ENCODE data around the gene SKI. TPM values are rescaled to one million over a fixed set of nuclear protein-coding genes. Genes with fewer than 3 reads are reported as not detected.

SKI gene
- total and polyA plus RNA-seq, 10 of the 15 experiments (the other 5 are each of a cell fraction or from before 2014, with no cell fraction given), result 0.03 to 14.9 (median 0.96) TPM

DNA sequence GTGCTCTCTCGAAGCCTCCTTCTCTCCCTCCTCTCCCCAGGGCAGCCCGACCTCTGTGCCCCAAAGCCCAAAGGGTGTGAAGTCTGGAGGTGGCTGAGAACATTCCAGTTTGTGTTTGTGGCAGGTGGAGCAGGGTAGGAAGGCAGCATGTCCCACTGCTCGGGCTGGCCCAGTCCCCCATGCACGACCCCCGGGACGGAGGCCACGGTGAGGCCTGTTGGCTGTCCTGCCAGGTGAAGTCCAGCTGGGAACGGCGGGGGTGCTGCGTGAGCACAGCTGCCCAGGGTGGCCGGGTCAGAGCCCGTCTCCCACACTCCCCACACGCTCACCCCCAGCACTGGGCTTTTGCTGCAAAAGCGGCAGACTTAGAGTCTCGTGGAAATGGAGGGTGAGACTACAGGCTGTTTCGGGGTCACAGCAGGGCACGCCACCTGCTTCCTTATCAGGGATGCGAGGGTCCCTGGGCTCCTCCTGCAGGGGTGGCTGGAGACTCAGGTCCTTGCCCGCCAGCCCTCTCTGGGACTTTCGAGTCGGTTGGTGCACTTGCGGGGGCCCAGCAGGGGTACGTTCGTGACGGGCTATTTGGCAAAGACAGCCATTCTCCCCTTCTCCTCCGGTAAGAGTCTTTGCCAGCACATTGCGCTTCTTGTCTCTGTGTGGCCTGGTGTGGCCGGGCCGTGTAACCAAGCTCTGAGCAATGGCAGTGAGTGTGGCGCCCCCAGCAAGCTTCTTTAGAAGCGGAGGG is 123.0 kb downstream of the SKI start:
- Histone ChIP-seq H3K4me2 (ENCODE audit: control insufficient read depth, insufficient read depth) (no peak overlapping the region), H3K27me3 (replicated peaks in 1 of 2; ENCODE audit: control insufficient read depth in 2 of 2, insufficient read depth in 2 of 2, low read length in 1 of 2) (no peaks in the 10 kb centered on the region), H3K27ac (ENCODE audit: control insufficient read depth, insufficient read depth) (no peak overlapping the region), H3K4me1 (ENCODE audit: control insufficient read depth, insufficient read depth, low read length) (no peaks in the 10 kb centered on the region), H3K9ac (ENCODE audit: control insufficient read depth, insufficient read depth, low read length) (no peak overlapping the region), H4K20me1 (ENCODE audit: control insufficient read depth, insufficient read depth) (no peaks in the 10 kb centered on the region), H3K79me2 (ENCODE audit: control insufficient read depth, insufficient read depth, low read length) (no peaks in the 10 kb centered on the region), H3K4me3 (no peak overlapping the region), H3K9me3 (replicated peaks; ENCODE audit: control insufficient read depth, insufficient read depth, low read length) (no peaks in the 10 kb centered on the region), H2AFZ (ENCODE audit: control insufficient read depth, low read depth, low read length) (no peak overlapping the region), H3K36me3 (ENCODE audit: control insufficient read depth in 2 of 2, insufficient read depth in 2 of 2, low read length in 1 of 2) (no peaks in the 10 kb centered on the region)
- ChIA-PET RAD21 (ENCODE audit: unreplicated experiment) (no interaction called here), POLR2A (no interaction called here), SMC1A (ENCODE audit: uncharacterized antibody, unreplicated experiment) (interaction anchor here (0.6 kb wide), 1 partner anchor 34 kb away, joined by 3 read pairs; no protein-coding TSS in a partner anchor), CTCF (no interaction called here)
- no peak for ATAC-seq
- TF ChIP-seq STAT1 (conservative IDR thresholded peaks at IDR 0.05) (no peak), HCFC1 (IDR thresholded peaks at IDR 0.05; ENCODE audit: low read length) (no peak)
- intact Hi-C loops (cut with micrococcal nuclease; ENCODE audit: unreplicated experiment), result no loop called here
- in situ Hi-C loops (cut with MboI), result no loop called here
- DNase-seq (ENCODE audit: low read depth, low spot score), result no peak
- WGBS (ENCODE audit: insufficient coverage, insufficient replicate concordance, low lambda C conversion rate, missing lambda C conversion rate), result 42% methylated on average over 31 of the region's 31 CpGs
- no TSS peak for BruUV-seq (replicated peaks)
- FAIRE-seq, result no peak

DNA sequence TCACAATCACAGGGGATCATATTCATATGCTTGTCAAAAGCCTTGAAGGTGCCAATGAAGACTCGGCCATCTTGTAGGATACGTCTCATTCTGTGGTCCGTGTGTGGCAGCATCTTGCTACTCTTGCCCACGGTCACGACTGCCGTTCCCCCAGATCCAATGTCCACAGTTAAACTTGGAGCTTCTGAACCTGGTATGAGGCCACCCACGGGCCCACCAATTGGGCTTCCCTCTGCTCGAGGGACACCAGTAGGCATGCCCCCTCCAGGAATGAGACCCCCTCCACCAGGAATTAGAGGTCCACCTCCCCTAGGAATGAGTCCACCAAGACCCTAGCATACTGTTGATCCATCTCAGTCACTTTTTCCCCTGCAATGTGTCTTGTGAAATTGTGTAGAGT is 123.6 kb downstream of the SKI start:
- H4K20me1 ChIP-seq (ENCODE audit: control insufficient read depth, insufficient read depth), result no peaks in the 10 kb centered on the region
- ChIA-PET POLR2A (no interaction called here), SMC1A (ENCODE audit: uncharacterized antibody, unreplicated experiment) (no interaction called here), RAD21 (ENCODE audit: unreplicated experiment) (no interaction called here), CTCF (no interaction called here)
- ATAC-seq, result no peak
- no peaks in the 10 kb centered on the region for H3K36me3 ChIP-seq (ENCODE audit: control insufficient read depth in 2 of 2, insufficient read depth in 2 of 2, low read length in 1 of 2)
- H2AFZ ChIP-seq (ENCODE audit: control insufficient read depth, low read depth, low read length), result no peak overlapping the region
- no peaks in the 10 kb centered on the region for H3K4me1 ChIP-seq (ENCODE audit: control insufficient read depth, insufficient read depth, low read length)
- no peak for FAIRE-seq
- H3K9me3 ChIP-seq (replicated peaks; ENCODE audit: control insufficient read depth, insufficient read depth, low read length), result no peaks in the 10 kb centered on the region
- no peaks in the 10 kb centered on the region for H3K79me2 ChIP-seq (ENCODE audit: control insufficient read depth, insufficient read depth, low read length)
- no peak overlapping the region for H3K4me2 ChIP-seq (ENCODE audit: control insufficient read depth, insufficient read depth)
- BruUV-seq (replicated peaks), result no TSS peak
- no peak for DNase-seq (ENCODE audit: low read depth, low spot score)
- in situ Hi-C loops (cut with MboI) (no loop called here), intact Hi-C loops (cut with micrococcal nuclease; ENCODE audit: unreplicated experiment) (no loop called here)
- no peak overlapping the region for H3K9ac ChIP-seq (ENCODE audit: control insufficient read depth, insufficient read depth, low read length)
- H3K27ac ChIP-seq (ENCODE audit: control insufficient read depth, insufficient read depth), result no peak overlapping the region
- H3K4me3 ChIP-seq, result no peak overlapping the region
- H3K27me3 ChIP-seq (replicated peaks in 1 of 2; ENCODE audit: control insufficient read depth in 2 of 2, insufficient read depth in 2 of 2, low read length in 1 of 2), result no peaks in the 10 kb centered on the region
- TF ChIP-seq IRF3 (IDR thresholded peaks at IDR 0.05) (no peak), IKZF1 (conservative IDR thresholded peaks at IDR 0.05) (no peak)
- WGBS (ENCODE audit: insufficient coverage, insufficient replicate concordance, low lambda C conversion rate, missing lambda C conversion rate), result 42% methylated on average over 8 of the region's 8 CpGs
